GM12892 (cell line): Measurements from ENCODE around the gene VAV2.

Experiments
- DNase-seq: peaks from one replicate; pipeline ENCODE4 v3.0.0; 2011; ENCODE audit not compliant: insufficient read length
- FAIRE-seq: peaks from 2 replicates; lab custom pipeline; 2011; peaks lifted over from hg19 to GRCh38; lab: Jason Lieb, UNC
- POLR2A ChIP-seq: IDR thresholded peaks from 2 replicates; pipeline ENCODE4 v1.6.1; 2011; ENCODE audit warnings: low read depth, low read length, control low read depth
- POLR2AphosphoS5 ChIP-seq: IDR thresholded peaks from 2 replicates; pipeline ENCODE4 v1.6.1; 2011; ENCODE audit warnings: low read depth, low read length, control low read depth
- TAF1 ChIP-seq: IDR thresholded peaks from 2 replicates; pipeline ENCODE4 v1.6.1; 2011; ENCODE audit warnings: low read depth, mild to moderate bottlenecking, control low read depth, low read length, borderline replicate concordance

VAV2 gene

DNA sequence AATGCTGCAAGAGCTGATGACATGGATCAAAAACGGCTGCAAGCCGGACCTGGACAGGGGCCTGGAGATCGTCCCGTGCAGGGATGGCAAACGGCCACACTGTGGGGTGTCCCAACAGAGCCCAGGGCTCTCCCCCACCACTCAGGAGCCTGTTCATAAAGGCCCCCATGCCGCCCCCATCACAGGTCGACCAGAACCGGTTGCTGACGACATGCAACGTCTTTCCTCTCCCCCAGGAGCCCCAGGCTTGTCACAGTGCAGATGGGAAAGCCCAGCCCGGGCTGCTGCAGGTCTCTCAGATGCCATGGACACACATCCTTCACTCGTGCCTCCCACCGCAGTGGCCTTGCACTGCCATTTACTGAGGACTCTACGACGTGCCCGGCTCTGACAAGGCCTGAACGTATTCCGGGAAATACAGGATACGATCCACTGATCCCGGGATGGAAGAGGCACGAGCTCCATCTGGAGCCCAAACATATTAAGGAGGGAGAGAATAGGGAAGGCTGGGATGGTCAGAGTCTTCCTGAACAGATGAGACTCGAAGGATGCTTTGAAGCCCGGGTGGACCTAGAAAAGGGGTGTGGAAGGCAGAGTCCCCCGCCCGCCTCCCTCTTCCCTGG, 177.4 kb downstream of the VAV2 start:
- no peak for FAIRE-seq
- TF ChIP-seq POLR2AphosphoS5 (no peak), TAF1 (no peak), POLR2A (no peak)
- no peak for DNase-seq

- TF ChIP-seq TAF1 (no peak), POLR2AphosphoS5 (no peak), POLR2A (no peak)
- FAIRE-seq (no peak), DNase-seq (no peak)
Observed at GRCh38 chr9:133813749-133814585, 178.2 kb downstream of the VAV2 start.

DNA sequence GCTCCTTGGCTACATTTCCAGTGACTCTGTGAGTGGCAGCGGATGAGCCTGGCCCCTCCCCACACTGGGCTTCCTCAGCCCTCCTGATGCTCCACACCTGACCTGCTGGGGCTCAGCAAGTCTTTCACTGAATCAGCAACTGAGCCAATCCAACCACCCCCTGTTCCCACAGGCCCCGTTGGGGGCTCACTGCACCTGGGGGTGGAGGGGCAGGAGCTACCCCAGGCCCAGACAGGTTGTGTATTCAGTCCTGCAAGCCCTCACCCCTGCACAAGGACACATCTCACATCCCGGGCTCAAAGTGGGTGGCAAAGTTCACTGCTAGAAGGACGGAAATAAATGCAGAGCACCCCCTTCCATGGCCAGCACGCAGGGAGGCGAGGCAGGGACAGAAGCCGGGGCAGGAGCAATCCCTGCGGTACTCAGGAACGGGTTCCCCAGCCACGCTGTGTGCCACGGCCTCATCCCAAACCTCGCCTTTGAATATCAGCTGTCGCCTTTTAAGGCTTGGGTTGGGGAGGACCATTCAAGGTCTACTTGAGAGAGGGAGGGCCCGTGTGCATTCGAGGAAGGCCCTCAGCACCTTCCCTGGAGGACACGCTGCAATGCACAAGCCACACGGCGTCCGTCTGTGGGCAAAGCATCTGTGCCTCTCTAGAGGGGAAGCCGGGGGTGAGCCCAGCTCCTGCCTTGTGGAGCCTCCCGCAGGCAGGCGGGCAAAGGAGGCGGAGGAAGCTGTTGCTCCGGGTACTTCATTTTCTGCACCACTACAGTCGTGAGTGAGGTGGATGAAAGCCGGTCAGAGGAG, 179.0 kb downstream of the VAV2 start:
- DNase-seq (no peak), FAIRE-seq (no peak)

DNA sequence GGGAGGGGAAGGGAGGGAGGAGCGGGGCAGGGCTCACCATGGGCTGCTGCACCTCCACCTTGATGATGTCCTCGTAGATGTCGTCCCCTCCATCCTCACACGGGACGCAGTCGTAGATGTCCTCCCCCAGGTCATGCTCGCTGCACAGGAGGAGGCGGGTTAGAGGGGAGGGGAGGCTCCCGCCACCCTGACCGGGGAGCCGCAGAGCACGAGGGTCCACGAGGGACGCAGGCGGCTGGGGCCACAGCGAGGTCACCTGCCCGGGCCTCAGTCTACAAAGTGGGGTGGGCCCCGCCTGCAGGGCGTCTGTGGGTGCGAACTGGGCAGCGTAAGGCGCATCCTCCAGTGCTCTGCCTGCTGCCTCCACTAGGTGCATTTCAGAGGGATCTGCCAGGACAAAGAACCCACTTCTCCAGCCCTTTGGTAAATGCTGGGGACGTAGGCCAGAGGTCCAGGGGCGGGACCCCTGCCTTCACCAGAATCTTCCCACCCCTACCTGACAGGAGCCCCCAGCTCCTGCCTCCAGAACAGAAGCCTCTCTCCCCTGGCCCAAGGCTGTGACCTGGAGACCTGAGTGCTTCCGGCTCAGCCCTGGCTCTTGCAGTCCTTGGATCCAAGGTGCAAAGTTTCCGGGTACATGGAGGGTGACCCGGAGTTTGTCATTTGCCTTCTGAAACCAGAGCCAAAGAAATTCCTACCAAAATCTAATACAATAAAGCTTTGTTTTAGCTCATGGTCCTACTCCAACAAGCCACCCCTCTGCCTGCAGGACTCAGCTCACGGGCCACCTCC, 179.9 kb downstream of the VAV2 start:
- DNase-seq, result no peak
- FAIRE-seq, result no peak
- TF ChIP-seq POLR2AphosphoS5 (no peak), TAF1 (no peak), POLR2A (no peak)

More for the DNA sequence above, 179.0 kb downstream of the VAV2 start:
- TF ChIP-seq POLR2AphosphoS5 (no peak), POLR2A (no peak), TAF1 (no peak)

- FAIRE-seq, result no peak
- TF ChIP-seq POLR2AphosphoS5 (no peak), POLR2A (no peak), TAF1 (no peak)
- no peak for DNase-seq
Observed at GRCh38 chr9:133811471-133811870, 180.7 kb downstream of the VAV2 start.

DNA sequence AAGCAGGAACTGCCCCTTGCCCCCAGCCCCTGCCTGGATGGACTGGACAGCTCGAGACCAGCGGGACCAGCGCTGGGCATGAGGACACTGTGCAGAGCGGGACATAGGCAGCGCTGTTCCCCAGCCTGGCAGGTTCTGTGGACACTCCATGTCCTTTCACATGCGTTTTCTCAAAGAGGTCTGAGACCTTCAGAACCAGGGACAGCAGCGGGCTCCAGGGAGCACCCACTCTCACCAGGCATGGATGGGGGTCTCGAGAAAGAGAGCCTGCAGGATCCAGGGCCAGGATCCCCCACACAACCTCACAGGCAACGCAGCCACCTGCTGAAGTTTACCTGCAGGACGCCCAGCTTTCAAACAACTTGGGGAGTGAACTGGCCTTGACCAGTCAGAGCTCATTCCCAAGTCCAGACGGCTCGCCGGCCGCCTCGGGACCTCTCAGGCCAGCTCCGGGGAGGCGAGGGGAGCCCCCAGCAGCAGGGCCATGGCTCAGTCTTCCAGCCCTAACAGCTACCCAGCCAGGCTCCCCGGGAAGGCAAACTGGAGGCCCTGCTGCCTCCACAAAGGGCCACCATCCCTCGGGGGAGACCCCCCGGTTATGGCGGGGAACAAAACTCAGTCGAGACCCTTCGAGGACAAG, 181.4 kb downstream of the VAV2 start:
- TF ChIP-seq POLR2AphosphoS5, result no peak
- TF ChIP-seq TAF1, result no peak
- TF ChIP-seq POLR2A, result no peak
- FAIRE-seq (no peak), DNase-seq (no peak)

- DNase-seq (no peak), FAIRE-seq (no peak)
- TF ChIP-seq POLR2A (no peak), POLR2AphosphoS5 (no peak), TAF1 (no peak)
Observed at GRCh38 chr9:133809335-133809734, 182.8 kb downstream of the VAV2 start.

- TF ChIP-seq POLR2AphosphoS5, result no peak
- no peak for TF ChIP-seq POLR2A
- no peak for TF ChIP-seq TAF1
- DNase-seq (no peak), FAIRE-seq (no peak)
Observed at GRCh38 chr9:133807818-133808217, 184.3 kb downstream of the VAV2 start.

- DNase-seq, result no peak
- no peak for TF ChIP-seq POLR2A
- TF ChIP-seq TAF1, result no peak
- no peak for TF ChIP-seq POLR2AphosphoS5
- no peak for FAIRE-seq
Observed at GRCh38 chr9:133807037-133807436, 185.1 kb downstream of the VAV2 start.

DNA sequence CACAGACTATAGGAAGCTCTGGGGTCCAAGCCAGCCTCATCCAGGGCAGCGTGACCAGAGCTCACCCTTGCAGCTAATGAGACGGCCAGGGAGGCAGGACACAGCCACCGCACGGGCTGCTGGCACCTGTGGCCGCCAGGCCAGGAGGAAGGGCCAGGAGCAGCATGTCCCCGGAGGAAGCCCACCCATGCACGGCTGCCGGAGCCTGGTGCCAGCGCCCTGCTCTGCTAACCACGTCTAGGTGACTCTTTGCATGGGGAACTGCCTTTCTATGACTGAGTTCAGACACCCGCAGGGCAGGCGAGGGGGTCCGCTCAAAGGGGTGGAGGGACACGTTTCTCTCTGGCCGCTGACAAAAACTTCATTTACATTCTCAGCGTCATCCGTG, 185.5 kb downstream of the VAV2 start:
- FAIRE-seq, result no peak
- DNase-seq, result no peak
- TF ChIP-seq POLR2AphosphoS5 (no peak), TAF1 (no peak), POLR2A (no peak)
